Fibroblast of pulmonary artery (primary cell): ENCODE results near the gene CIITA.
A peak's percentile ranks its signal among the peaks of the same experiment; 100 is the strongest.

ENCODE experiments used
- DNase-seq: peaks from one replicate; pipeline ENCODE4 v3.0.0-alpha.2; 2010; ENCODE audit warnings: low read depth
- H3K4me3 ChIP-seq: replicated peaks from 2 replicates; pipeline ENCODE4 v1.5.1; 2011; ENCODE audit warnings: low read depth, mild to moderate bottlenecking, control low read depth, low read length, moderate library complexity
- TF ChIP-seq, protein P1 (sequence below): IDR thresholded peaks from 2 replicates; pipeline ENCODE4 v1.5.1; 2011; ENCODE audit warnings: mild to moderate bottlenecking, control low read depth, low read length, inconsistent platforms; ENCODE audit errors: missing control alignments

Gene CIITA

DNA sequence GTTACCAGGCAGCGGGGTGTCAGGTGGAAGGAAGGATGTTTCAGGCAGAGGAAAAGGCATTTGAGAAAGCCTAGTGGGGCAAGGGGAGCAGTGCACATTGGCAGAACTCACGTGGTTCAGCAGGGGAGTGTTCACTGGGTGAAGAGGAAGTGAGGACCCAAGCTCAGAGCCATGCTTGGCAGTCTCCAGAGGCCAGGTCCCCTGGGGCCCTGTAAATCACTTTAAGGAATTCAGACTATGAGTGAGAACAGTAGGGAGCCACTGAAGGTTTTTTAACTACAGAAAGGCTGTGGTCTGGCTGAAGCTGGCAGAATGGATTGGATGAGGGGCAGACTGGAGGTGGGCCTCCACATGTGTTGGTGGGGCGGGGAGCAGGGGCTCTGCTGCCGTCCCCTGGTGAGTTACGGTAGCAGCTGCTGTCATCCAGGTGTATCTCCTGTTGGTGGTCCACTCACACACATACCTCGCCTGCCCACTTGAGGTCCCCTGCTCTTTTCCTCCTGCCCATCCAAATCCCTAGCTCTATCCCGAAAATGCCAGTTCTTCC, 72.5 kb downstream of the CIITA start:
- TF ChIP-seq, protein P1, sequence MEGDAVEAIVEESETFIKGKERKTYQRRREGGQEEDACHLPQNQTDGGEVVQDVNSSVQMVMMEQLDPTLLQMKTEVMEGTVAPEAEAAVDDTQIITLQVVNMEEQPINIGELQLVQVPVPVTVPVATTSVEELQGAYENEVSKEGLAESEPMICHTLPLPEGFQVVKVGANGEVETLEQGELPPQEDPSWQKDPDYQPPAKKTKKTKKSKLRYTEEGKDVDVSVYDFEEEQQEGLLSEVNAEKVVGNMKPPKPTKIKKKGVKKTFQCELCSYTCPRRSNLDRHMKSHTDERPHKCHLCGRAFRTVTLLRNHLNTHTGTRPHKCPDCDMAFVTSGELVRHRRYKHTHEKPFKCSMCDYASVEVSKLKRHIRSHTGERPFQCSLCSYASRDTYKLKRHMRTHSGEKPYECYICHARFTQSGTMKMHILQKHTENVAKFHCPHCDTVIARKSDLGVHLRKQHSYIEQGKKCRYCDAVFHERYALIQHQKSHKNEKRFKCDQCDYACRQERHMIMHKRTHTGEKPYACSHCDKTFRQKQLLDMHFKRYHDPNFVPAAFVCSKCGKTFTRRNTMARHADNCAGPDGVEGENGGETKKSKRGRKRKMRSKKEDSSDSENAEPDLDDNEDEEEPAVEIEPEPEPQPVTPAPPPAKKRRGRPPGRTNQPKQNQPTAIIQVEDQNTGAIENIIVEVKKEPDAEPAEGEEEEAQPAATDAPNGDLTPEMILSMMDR: no peak
- DNase-seq: peak; percentile 39
- H3K4me3 ChIP-seq: no peak overlapping the region

DNA sequence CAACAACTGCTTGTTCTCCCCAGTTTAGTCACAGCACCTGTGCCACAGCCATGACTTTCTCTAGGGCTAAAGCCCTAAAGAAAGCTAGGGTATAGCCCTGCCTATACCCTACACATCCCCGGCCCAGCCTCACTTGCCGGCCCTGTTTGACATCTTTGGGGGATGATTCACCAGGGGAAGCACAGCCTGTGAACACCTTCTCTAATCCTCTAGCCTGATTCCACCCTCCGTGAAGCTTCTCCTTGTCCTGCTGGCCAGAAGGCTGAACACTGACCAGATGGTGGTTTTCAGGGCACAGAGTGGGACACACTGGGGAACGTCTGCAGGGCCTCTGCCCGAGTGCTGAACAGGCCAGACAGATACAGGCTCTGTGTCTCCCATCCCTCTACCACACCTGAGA, 73.4 kb downstream of the CIITA start:
- TF ChIP-seq, protein P1: no peak
- H3K4me3 ChIP-seq: no peak overlapping the region
- DNase-seq: no peak

DNA sequence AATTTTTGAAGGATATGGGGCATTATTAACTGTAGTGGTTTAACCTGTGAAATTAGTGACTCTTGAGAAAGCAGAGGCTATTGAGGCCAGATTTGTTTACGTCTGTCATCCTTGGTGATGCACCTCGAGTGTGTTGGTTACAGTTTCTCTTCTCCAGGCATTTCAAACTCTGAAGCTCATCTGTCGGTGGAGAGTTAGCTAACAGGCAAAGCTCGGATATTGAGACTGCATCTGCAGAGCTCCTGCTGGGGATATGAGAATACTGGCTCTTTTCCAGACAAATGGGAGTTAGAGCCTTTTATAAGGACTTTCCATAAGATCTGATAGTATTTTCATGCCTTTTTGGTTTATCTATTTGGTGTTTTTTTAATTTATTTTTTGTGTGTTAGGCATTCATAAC, 74.0 kb downstream of the CIITA start:
- H3K4me3 ChIP-seq: no peak overlapping the region
- DNase-seq: no peak
- TF ChIP-seq, protein P1: no peak

DNA sequence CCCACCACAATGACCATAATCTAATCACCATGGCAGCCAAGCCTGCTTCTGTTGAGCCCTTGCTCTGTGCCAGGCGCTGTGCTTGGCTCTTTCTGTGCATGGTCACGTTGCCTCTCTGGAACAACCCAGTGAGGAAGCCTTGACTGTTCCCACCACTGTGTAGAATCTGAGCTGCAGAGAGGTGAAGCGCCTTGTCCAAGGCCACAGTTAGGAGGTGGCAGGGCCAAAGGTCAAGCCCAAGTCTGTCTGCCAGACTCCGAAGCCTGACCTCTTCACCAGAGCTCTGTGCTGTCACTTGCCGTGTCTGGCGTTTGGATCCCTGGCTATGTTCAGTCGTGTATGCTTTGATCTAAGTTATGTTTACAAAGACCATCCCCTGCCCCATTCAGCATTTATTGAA, 77.9 kb downstream of the CIITA start:
- DNase-seq: no peak
- TF ChIP-seq, protein P1: no peak
- H3K4me3 ChIP-seq: no peak overlapping the region

DNA sequence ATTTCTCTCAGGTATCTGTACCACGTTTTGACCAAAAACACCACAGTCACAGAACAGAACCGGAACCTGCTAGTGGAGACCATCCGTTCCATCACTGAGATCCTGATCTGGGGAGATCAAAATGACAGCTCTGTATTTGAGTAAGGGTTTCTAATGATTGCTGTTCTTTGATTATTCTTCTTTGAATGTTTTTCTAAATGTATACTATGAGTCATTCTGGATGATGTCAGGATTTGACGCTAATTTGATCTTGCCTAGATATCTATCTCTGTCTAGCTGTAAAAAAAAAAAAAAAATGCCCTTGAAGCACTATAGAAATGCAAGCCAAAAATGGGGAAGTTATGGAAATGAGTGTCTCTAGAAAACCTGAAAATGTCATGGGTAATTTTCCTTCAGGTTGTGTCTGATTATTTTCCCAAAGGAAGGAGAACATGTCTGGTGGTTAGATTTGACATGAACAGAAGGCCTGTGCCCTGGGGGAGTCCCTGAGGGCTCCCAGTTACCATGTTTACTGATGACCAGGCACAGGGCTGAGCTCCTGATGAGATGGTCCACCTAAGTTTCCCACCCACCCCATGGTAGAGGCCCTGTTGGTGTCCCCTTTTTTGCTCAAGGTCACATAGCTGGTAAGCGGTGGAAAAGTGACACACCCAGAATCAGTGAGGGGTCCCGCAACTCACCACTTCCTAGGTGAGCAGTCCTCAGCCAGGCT, 80.9 kb downstream of the CIITA start:
- DNase-seq: no peak
- H3K4me3 ChIP-seq: no peak overlapping the region
- TF ChIP-seq, protein P1: no peak

DNA sequence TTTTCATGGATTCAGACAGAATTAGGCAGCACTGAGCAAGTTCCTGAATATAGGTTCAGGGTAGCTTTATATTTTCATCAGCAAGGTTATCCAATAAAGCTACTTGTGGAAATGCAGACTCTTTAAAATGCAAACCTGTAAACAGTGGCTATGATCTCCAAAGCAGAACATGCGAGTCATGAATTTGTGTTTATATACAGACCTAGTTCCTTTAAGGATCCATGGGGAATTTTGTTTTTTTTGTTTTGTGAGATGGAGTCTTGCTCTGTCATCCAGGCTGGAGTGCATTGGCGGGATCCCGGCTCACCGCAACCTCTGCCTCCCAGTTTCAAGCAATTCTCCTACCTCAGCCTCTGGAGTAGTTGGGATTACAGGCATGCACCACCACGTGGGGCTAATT, 82.2 kb downstream of the CIITA start:
- TF ChIP-seq, protein P1: no peak
- H3K4me3 ChIP-seq: no peak overlapping the region
- DNase-seq: no peak

DNA sequence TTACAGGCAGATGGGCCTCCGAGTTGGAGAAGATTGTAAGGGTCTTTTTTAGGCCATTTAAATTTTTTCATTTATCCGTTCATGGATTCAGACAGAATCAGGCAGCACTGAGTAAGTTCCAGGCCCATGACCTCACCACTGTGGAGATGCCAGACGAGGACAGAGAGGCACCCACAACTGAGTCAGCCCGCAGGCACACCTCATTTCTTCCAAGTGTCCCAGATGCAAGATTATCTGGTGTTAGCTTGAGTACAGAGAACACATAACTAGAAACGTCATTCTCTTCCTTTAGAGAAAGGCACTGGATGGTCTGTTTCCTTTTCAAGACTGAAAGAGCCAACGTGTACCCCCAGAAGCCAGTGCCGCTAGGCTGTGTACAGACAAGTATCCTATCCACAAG, 84.2 kb downstream of the CIITA start:
- TF ChIP-seq, protein P1: no peak
- H3K4me3 ChIP-seq: no peak overlapping the region
- peak; percentile 71 for DNase-seq
